D721Med (cell line): ENCODE measurements around the gene FGGY.

Experiments
- DNase-seq: peaks from one replicate; pipeline ENCODE4 v3.0.0; 2011; ENCODE audit warnings: low spot score; ENCODE audit not compliant: insufficient read length
- FAIRE-seq: peaks from 2 replicates; lab custom pipeline; 2011; peaks lifted over from hg19 to GRCh38; lab: Jason Lieb, UNC
- TF ChIP-seq, protein P1 (sequence below): IDR thresholded peaks from 2 replicates; pipeline ENCODE4 v1.5.1; 2012; ENCODE audit warnings: mild to moderate bottlenecking, control low read depth; ENCODE audit not compliant: insufficient read depth; ENCODE audit errors: missing control alignments

Gene FGGY

GRCh38 chr1:59751801-59752200, 454.9 kb downstream of the FGGY start:
- DNase-seq = no peak
- FAIRE-seq = no peak
- TF ChIP-seq, protein P1, sequence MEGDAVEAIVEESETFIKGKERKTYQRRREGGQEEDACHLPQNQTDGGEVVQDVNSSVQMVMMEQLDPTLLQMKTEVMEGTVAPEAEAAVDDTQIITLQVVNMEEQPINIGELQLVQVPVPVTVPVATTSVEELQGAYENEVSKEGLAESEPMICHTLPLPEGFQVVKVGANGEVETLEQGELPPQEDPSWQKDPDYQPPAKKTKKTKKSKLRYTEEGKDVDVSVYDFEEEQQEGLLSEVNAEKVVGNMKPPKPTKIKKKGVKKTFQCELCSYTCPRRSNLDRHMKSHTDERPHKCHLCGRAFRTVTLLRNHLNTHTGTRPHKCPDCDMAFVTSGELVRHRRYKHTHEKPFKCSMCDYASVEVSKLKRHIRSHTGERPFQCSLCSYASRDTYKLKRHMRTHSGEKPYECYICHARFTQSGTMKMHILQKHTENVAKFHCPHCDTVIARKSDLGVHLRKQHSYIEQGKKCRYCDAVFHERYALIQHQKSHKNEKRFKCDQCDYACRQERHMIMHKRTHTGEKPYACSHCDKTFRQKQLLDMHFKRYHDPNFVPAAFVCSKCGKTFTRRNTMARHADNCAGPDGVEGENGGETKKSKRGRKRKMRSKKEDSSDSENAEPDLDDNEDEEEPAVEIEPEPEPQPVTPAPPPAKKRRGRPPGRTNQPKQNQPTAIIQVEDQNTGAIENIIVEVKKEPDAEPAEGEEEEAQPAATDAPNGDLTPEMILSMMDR = no peak

DNA sequence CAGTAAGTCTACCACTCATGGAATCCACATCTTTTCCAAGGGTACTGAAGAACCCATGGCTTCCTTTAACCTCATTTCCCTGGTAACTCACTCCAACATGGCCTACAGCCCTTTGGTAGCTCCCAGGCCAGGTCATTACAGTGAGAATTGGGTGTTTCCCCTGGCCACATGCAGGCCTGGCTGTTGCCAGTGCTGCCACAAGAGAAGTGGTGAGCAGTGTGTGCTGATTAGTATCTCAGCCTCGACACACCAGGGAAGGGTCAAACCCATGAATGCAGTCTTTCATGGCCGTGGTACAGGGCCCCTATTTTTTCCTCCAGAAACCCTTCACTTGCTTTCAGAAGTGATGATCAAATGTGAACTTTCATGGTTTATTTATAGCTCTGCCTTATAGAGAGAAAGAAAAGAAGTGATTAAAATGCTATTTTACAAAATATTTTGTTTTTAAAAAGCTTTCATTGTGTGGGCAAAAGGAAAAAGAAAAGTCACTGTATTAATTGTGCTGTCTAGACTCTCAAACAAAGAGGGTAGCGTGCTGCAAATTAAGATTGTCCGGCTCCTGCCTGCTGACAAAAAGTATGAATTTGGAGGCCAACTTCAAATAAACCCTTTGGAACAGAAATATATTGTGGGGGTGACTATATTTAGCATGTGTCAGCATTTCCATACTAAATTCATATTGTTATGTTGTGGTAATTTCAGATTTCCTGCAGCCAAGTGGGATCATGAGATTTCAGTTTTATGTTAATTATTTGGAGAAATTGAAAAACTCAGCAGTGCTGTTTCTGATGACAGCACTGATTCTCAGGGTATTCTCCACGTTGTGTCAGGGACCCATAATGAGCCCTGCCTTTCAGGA, 455.9 kb downstream of the FGGY start:
- no peak for DNase-seq
- TF ChIP-seq, protein P1 = no peak
- FAIRE-seq = no peak

DNA sequence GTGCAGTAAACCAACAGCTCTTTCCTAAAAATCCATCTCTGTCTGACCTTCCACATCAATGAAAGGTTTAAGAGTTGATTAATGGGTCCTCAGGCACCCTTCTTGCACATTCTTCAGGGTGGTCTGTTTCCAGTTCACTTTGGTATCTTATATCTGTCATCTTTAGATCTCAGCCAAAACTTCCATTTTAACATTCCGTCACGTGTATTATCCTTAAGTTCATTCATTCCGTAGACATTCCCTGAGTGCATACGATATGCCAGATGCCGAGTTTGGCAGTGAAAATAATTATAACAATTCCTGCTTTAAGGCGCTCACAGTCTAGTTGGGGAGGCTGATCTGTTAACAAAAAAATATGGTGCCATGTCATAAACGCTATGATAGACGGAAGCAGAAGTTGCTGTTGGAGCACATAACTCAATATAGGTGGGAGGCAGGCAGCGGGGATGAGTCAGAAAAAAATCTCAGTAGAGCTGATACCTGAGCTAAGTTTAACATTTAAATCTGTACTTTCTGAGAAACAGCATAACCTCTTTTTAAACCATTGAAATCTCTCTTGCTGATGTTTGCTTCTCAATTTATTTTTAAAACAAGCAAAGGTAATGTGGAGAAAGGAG, 458.3 kb downstream of the FGGY start:
- DNase-seq (no peak), FAIRE-seq (no peak)
- TF ChIP-seq, protein P1 = no peak

DNA sequence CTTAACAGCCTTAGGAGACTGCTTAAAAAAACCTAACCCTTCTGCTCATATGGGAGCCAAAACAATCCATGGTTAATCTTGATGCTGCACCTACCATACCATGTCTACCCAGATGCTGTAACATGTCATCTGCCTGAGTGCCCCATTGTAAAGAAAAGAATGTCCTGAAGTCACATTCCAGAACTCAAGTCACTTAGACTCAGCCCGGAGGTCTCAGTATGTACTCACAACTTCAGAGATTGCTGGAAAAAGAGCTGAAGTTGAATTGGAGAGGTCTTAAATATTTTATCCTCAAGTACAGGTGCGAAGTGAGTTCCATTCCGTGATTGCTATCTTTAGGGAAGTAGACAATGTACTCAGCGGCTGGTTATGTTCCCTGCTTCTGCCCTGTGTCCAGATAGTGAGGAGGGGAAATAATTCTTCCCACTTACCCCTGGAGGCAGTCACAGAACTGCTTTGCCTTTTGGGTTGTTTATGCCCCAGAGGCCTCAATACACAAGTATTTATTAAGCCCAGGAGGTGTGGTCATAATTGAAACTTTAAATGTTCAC, 460.4 kb downstream of the FGGY start:
- TF ChIP-seq, protein P1 = no peak
- DNase-seq = no peak
- FAIRE-seq = no peak

- TF ChIP-seq, protein P1 = peak; percentile 97
- DNase-seq = peak; percentile 42
- peak; percentile 11 for FAIRE-seq
Observed at GRCh38 chr1:59759156-59759925, 462.4 kb downstream of the FGGY start.

DNA sequence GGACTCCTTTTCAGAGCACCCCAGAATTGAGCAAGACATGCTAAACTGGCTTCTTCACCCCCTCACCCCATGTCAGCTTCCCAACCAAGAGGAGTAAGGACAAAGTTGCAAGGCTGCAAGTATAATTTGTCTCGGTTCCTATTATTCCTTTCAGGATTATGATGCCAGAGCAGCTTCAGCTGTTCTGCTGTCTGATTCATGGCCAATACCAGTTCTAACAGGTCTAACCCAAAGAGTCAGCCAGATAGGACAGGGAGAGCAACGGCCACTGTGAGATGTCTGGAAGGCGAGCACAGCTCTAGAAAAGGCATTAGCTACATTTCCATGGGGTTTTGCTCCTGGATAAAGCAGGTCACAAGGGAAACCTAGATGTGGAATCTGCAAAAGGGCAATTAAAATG, 464.5 kb downstream of the FGGY start:
- TF ChIP-seq, protein P1 = no peak
- DNase-seq (no peak), FAIRE-seq (no peak)
